Measurements from ENCODE around the gene RNF166. TPM values are rescaled to one million over a fixed set of nuclear protein-coding genes. Genes with fewer than 3 reads are reported as not detected.

Gene RNF166, protein sequence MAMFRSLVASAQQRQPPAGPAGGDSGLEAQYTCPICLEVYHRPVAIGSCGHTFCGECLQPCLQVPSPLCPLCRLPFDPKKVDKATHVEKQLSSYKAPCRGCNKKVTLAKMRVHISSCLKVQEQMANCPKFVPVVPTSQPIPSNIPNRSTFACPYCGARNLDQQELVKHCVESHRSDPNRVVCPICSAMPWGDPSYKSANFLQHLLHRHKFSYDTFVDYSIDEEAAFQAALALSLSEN
- 17.2 TPM for polyA plus RNA-seq (2013, experiment 1 of 2; ENCODE audit: insufficient read length)
- 19.9 TPM for polyA plus RNA-seq (2013, experiment 2 of 2; ENCODE audit: insufficient read length)

DNA sequence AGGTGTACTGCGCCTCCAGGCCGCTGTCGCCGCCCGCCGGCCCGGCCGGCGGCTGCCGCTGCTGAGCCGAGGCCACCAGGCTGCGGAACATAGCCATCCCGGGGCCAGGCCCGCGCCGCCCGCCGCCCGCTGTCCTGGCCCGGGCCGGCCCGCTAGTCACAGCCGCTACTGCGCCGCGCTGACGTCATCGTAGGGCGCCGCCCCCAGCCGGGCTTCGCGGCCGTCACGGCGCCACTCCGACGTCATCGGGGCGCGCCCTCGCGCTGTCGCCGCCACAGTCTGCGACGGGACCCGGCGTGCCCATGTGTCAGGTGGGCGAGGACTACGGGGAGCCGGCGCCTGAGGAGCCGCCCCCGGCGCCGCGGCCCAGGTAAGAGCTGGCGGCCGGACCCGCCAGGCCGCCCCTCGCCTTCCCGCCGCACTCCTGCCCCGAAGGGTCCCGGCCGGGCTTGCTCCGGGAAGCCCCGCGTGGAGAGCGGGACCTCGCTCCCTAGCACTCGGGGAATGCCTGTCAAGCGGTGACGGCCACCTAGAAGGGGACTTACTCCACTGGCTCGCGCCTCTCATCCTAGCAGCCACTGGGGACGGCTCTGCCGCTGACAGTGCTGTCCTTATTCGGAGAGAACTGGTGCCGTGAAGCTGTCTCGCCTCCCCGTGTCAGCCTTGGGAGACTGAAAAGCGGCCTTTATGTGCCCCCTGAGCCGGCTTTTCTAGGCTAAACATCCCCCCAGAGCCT, at the start of gene RNF166, which contains the start of gene CTU2:
Gene RNF166, minus strand, starts transcription at position 180 of the 736 bp plus-strand sequence. Its CDS starts 83 bp downstream, at position 97.
Gene CTU2, plus strand, starts transcription at position 275 of the 736 bp plus-strand sequence. Its CDS starts 28 bp downstream, at position 303.
- DNase-seq: peak; percentile 86

DNA sequence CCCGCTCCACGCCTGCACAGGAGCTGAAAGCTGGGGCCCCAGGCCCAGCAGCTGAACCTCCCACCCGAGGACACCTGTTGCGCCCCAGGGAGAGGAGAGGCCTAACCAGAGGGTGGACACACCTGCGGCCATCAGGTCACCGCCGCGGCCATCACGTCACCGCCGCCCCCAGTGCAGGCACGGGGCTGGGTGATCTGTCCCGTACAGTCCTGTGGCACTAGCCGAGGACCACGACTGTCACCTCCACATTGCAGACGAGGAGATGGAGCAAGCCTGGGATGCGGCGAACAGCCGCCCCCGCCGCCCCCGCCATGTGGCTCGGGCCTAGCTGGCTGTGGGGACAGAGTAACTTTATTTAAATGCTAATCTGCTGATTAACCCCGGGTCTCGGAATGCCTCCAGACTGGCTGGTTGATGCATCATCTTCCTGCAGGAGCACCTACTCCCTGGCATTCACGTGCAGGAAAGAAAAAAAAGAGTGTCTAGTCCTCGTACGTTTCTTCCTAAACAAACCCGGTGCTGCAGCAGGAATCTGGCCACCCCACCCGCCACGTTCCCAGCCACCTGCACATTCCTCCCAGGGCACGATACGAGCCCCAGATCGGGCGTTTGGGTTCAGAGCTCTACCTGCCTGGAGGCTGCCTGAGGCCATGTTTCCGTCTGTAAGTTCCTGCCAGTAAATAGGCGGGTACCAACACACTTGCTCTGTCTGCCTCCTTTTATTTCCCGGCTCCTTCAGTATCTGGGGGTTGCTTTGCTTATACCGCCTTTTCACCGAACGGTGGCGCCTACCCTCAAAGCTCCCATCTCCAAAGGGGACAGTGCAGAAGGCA, 48.9 kb upstream of the RNF166 start:
- peak; percentile 34 for DNase-seq

DNA sequence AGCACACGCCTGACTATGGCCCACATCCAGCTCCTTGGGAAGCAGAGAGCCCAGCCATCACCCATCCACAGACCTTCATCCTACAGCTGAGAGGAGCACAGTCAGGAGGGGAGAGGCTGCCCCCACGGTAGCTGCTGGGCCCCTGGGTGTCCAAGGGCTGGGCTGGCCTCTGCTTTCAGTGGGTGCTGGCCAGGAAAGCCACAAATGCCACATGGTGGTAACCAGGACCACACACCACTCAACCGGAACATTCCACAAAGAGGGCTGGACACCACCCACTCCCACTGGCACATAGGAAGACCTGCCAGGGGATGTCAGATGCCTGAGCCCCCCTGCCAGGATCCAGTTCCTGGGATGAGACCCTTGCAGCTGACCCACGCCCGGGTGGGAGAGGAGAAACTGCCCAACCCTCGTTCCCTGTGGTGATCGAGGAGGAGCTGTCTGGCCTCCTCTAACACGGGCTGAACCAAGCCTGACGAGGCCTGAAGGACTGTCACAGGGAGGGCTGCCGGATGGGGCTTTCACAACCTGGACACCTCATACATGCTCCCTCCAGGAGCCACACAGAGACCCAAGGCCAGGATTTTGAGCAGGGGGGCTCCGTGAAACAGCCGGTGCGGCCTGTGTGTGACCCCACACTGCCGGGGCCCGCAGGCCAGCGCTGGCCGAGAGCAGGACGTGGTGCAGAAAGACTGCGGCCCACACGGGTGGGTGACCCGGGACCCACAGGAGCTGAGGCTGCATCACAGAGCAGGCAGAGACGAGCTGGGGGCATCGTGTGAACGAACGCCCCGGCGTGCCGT, 48.1 kb upstream of the RNF166 start:
- no peak for DNase-seq

DNA sequence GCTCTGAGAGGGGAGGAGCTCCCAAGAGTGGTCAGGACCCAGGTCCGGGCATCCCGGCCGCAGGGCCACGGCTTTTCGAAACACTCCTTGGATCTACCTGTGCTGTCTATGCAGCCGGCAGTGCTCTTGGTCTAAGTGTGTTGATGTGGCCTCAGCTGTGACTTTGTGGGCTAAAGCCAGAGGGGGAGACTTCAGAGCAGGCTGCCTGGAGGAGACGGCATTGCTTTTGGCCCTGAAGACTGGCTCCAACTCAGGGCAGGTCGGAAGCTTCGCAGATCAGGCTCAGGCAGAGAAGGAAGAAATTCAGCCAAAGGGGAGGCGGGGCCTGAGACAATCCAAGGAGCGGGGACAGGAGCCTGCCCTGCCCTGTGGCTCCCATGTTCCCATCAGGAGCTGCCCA, 47.4 kb upstream of the RNF166 start:
- no peak for DNase-seq

DNA sequence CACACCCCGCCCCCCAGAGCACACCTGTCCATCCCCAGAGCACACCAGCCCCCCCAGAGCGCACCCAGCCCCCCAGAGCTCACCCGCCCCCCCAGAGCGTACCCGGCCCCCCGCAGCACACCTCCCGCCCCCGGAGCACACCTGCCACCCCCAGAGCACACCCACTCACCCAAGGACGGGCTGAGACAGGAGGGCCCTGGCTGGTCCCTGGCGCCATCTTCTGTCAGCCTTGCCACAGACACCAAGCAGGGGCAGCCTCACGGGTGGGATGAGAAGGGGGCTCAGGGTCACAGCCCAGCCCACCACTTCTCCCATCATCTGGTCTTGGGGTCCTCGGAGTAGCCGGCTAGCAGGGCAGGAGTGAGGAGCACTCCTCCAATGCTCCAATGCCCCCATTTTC, 47.0 kb upstream of the RNF166 start:
- DNase-seq: no peak

DNA sequence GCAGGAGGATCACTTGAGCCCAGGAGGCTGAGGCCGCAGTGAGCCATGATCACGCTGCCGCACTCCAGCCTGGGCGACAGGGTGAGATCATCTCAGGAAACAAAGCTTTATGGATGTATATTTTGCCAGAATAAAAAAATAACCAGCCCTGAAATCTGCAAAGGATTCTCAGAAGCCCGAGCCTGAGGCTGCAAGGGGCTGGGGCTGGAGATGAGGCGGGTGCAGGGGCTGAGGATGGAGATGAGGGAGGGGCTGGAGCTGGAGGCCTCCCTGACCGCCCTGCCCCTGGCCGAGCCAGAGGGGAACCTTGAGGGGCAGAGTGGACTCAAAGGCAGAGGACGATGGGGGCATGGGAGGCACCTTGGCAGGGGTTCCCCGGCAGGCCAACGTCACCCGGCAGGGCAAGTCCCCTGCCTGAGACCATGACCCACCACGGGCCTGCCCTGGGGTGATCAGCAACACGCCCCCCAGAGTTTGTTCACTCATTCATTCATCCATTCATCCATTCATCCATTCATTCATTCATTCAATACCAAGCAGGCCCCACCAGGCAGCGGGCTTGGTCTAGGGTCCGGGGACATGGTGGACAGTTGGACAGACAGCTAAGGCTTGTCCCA, 46.3 kb upstream of the RNF166 start:
- no peak for DNase-seq

DNA sequence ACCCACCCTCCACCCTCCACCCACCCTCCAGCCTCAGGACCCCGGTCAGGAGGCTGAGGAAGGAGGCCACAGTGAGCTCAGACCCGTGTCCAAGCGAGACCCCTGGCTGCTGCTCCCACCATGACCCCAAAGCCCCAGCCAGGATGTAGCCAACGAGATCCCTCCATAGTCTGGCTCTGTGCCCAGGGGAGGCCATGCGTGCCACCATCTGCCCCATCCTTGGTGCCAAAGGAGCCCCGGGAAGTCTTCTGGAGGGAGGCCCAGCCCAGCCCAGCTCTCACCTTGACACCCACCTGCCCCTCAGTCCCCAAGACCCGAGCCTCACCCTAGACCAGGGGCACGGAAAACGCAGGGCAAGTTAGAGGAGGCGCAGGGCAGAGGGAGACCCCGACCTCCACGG, 44.6 kb upstream of the RNF166 start:
- DNase-seq: no peak

DNA sequence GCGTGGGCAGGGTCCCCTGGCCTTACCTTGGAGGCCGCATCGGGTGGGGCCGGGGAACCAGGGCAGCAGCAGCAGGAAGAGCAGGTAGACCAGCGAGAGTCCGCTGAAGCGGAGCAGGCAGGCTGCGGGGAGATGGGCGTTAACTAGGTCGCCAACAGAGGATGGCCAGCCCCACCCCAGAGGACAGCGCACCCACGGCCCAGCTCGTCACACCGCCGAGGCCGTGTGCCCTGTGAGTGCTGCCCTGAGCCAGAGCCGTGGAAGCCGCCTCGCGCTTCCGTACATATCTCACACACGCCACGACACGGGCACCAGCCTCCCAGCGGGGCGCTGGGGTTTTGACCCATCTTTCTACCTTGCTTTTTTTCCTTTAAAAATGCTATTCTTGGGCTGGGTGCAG, 43.1 kb upstream of the RNF166 start:
- DNase-seq: no peak

DNA sequence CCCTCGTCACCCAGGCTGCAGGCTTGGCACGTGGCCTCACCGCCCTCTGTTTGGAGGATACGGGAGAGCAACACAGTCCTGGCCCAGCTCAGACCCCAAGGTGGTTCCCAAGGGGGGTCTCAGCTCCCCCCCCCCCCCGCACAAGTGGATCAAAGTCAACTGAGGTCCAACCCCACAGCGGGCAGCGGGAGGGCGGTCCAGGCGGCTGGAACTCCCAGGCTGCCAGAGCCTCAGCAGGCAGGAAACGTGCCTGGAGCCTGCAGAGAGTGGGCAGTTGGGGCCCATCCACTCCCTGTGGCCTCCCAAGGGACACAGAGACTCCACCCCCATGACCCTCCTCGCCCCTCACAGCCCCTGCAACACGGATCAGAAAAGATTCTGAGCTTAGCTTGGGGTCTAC, 42.2 kb upstream of the RNF166 start:
- DNase-seq: no peak

DNA sequence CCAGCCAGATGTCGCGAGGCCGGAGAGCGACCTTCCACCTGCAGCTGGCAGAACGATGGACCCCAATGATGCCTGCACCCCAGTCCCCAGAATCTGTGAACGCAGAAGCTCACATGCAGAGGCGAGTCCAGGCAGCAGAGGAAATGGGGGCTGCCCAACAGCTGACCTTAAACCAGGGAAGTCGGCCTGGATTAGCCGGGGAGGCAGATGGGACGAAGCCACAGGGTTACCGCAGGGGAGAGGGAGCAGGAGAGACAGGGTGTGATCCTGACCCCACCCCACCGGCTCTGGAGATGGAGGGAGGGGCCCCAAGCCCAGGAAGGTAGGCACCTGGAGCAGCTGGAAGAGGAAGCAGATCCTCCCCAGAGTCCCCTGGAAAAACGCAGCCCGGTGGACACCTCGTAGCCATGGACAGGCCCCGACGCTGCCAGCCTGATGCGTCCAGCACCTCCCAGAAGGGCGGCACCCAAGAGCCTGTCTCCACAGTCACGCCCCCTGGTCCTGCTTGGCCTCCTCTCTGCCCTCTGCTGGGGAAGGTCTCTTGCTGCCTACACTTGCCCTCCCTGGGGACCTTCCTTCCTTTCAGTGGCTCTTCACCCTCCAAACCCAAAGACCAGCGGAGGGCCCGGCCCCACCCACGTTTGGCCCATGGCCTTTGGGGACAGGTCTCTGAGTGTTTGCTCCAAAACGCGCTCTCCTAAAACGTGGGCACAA, 41.5 kb upstream of the RNF166 start:
- DNase-seq: no peak

DNA sequence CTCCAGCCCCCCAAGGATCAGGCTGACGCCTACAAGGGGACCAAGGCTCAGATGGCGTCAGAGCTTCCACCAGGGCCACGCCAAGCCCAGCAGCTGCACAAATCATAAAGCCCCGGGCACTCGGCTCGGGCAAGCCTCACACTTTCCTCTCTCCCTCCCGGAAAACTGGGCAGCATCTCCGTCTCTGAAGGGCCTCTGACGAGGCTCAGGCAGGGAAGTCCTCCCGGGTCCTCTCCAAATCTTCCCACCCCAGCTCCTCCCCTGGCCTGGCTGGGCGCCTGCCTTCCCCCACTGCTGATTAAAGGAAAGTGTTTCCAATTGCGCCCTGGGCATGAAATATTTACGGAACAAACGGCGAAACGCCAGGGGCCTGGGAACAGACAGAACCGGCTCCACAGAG, 40.3 kb upstream of the RNF166 start:
- no peak for DNase-seq

DNA sequence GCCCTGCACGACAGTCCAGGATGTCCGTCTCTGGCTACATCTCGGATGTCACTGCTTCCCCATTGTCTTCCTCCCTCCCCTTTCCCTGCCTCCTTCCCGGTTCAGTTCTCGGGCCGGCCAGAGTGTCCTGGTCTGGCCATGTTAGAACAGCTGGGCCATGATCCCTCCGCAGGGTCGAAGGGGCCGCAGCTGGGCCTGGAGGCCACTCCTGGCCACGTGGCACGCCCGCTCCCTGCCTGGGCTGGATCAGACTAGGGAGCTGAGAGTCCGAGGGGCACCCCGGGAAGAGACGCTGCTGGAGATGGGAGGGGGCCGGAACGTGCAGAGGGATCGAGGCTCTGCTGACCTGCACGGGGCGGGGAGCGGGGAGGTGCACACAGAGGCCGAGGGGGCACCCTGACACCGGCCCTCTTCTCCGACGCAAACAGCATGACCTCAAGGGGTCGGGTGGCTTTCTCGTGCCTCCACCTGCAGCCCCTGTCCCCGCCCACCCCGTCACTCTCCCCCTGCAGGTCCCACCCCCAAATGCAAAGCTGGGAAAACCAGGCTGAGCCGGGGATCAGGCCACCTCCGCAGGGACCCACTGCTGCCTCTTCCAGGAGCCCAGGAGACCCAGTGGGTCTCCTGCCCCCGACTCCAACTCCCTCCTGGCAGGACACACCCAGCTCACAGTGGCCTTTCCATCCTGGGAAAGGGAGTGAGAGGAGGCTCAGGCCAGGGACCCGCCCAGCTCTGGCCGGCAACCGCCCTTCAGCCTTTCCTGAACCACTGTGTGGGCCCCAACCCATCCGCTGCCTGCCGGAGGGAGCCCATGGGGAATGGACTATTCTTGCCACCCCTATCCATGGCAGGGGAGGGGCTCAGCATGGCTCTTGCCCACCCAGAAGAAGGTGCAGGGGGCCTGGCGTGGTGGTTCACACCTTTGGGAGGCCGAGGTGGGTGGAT, 38.6 kb upstream of the RNF166 start:
- no peak for DNase-seq

DNA sequence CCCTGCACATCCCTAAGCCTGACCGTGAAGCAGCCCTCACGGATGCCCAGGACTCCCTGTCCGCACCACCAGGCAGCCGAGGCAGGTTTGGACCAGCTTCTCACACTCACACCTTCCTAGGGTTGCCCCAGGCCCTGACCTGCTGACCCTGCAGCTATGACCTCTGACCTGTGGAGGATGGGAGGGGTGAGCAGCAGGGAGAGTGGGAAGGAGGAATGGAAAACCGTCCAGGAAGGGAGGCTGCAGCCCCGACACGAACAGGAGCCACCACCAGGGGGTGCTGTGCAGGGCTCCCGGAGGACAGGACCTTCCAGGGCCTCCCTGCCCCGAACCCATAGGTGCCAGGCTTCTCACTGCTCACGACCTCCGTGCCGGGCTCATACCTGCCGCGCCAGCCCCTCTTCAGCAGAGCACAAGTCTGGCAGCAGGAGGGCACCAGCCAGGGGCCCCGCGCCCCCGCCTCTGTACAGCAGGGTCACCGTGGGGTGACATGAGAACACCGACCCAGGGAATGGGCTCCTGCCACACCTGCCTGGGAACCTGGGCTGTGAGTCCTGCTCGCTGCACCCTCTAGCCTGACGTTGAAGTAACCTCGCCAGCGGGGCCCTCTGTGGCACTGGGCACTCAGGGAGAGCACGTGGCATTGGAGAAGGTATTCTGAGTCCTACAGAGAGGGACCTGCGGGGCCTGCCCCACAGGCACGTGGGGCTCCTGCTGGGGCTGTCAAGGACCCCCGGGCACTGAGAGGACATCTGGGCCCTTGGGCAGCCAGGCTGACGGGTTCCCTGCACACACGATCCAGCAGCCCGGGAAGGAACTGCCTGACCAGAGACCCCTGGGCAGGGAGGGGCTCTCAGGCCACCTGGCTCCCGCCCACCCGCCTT, 37.7 kb upstream of the RNF166 start:
- DNase-seq: peak; percentile 53

DNA sequence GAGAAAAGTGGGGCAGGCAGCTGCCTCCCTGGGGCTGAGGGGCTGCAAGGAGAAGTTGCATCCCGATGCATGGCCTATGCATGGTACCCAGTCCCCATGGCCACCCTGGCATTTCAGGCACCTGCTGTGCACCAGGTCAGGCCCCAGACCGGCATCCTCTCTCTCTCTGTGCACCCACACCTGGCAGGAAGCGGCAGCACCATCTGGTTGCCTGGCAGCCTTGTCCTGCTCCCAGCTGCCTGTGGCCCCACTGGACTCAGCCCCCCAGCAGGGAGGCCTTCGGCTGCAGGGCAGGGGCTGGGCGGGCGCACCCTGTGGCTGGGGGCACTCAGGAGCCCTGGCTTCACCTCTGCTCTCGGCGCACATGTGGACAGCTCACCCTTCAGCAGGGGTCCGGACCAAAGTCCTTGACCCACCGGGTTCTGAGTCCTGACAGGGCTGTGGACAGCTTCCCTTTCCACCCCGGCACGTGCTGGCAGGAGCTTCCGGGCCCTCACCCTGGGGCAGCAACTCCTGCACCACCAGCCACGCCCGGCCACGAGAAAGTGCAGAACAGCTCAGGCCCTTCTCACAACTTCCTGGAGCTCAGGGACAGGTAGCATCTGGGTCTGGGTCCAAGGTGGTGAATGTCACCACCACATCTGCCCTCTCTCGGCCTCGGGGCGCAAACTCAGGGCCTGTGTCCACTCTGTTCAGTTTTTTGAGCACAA, 36.8 kb upstream of the RNF166 start:
- DNase-seq: no peak

DNA sequence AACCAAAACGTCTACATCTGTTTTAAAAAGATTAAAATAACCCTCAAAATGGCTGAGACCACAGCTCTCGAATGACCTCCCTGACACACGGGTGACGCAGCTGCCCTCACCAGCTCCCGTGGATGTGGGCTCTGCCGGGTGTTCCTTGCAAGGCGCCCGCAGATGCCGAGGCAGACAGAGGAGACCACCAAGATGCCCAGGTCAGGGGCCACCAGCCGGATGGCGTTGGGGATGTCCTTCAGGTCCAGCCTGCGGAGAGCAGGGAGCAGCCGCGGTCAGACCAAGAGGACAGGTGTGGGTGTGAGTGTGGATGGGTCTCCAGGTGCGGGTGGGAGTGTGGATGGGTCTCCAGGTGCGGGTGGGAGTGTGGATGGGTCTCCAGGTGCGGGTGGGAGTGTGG, 35.2 kb upstream of the RNF166 start:
- no peak for DNase-seq

DNA sequence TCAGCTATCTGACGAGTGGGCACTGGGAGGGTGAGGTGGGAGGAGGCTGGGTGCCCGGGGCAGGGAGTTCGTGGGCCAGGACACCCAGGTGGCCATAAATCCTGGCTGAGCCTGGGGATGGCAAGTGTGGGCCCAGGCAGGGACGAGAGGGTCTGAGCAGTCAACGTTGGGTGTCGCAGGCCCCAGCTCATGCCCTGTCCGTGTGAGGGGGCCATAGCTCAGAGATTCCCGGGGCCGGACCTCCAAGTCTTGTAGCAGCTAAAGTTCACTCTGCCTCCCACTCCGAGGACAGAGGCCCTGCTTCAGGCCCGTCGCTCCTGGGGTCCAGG, 34.5 kb upstream of the RNF166 start:
- DNase-seq: no peak

DNA sequence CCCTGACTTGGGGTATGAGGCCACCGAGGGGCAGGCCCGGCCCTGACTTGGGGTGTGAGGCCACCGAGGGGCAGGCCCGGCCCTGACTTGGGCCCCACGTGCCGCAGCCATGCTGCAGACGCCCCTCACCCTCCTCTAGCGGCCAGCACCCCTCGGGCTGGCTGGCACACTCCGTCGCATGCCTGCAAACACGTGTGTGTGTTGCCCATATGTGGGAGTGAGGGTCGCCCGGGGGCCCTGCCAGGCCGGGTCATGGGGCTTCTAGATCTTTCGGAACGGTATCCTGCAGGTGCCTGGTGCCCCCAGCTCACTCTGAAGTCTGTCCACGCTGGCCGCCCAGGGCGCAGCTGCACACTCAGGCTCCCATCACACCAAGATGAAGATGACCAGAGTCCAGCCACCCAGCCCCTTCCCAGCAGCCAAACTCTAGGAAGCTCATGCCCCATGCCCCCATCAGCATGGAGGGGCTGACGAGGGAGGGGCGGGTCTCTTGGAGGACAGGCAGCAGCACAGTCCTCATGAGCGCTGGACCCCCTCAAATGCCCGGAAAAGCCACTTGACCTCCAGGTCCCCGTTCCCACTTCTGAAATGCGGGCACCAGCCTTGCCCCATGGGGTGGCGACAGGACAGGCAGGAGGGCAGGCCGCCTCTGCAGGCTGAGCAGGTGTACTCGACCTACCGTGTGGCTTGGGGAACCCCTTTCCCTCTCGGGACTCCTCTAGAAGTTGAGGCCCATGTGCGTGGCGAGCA, 33.9 kb upstream of the RNF166 start:
- DNase-seq: no peak
